Sigmoid colon (tissue), 7 donors: ENCODE results near the gene VAMP8. TPM values are rescaled to one million over a fixed set of nuclear protein-coding genes. Genes with fewer than 3 reads are reported as not detected.

Experiments
- DNase-seq: peaks from one replicate; pipeline ENCODE4 v3.0.0-alpha.2; 2019
- H3K27ac ChIP-seq, 4 donors: fragments of 200-600 bp; sonication (generic); one replicate each; pipeline ENCODE4 v1.5.1; 2016 to 2019; ENCODE audit warnings: mild to moderate bottlenecking in 1 of 4
- H3K27me3 ChIP-seq, 3 donors: fragments of 200-600 bp; sonication (generic); one replicate each; pipeline ENCODE4 v1.5.1; 2019; ENCODE audit warnings: mild to moderate bottlenecking in 1 of 3
- H3K36me3 ChIP-seq, 4 donors: fragments of 200-600 bp; sonication (generic); one replicate each; pipeline ENCODE4 v1.5.1; 2016 to 2019
- H3K4me1 ChIP-seq, 4 donors: fragments of 200-600 bp; sonication (generic); one replicate each; pipeline ENCODE4 v1.5.1; 2017 to 2019
- H3K4me3 ChIP-seq, 4 donors: fragments of 200-600 bp; sonication (generic); one replicate each; pipeline ENCODE4 v1.5.1; 2017 to 2019; ENCODE audit warnings: mild to moderate bottlenecking in 2 of 4, moderate library complexity in 1 of 4
- H3K9me3 ChIP-seq, 4 donors: fragments of 200-600 bp in 3 of 4; sonication (generic) in 3 of 4; one replicate each; pipeline versions ENCODE4 v1.5.1 to v1.6.1; 2013 to 2019
- EP300 ChIP-seq, 4 donors: sonication (generic); formaldehyde crosslinking; IDR thresholded peaks; one replicate each; pipeline ENCODE4 v1.6.1; 2017; ENCODE audit warnings: antibody characterized with exemption in 4 of 4
- POLR2A ChIP-seq, 2 donors: fragments of 450-650 bp; IDR thresholded peaks; one replicate each; pipeline ENCODE4 v1.6.1; 2016; ENCODE audit warnings: antibody characterized with exemption in 2 of 2, mild to moderate bottlenecking in 2 of 2, moderate library complexity in 2 of 2
- POLR2AphosphoS5 ChIP-seq, 4 donors: sonication (generic); formaldehyde crosslinking; IDR thresholded peaks; one replicate each; pipeline ENCODE4 v1.6.1; 2017; ENCODE audit warnings: antibody characterized with exemption in 4 of 4
- WGBS, 2 donors: extraction: QIAGEN DNeasy Blood & Tissue Kit; methylation state at CpG; one replicate each; pipeline ENCODE4 v1.1.7; 2013; 5-methylcytosine and 5-hydroxymethylcytosine counted together
- intact Hi-C: fragments of 100-400 bp; cut with DNase I; formaldehyde crosslinking; loops from one replicate; pipeline ENCODE4 v1.15.1; 2023
- polyA plus RNA-seq, 3 donors: library from polyadenylated mRNA; stranded (reverse); fragments of 200-250 nt; gene quantifications; one replicate each; pipeline ENCODE4 v1.2.3, GENCODE V29; 2013
- total RNA-seq, 4 donors: library from RNA; depleted of rRNA; stranded (reverse); fragments of >200 nt; gene quantifications; one replicate each; pipeline ENCODE4 v1.1.0, GENCODE V29; 2016
- TF ChIP-seq, protein P1 (sequence below), 4 experiments: fragments of 450-650 bp in 3 of 4; fragments of 200-600 bp in 1 of 4; IDR thresholded peaks; one replicate each; pipeline ENCODE4 v1.5.1; 2016 to 2019; ENCODE audit warnings: antibody characterized with exemption in 4 of 4, mild to moderate bottlenecking in 3 of 4, moderate library complexity in 2 of 4
- donor health status: healthy with polysubstance abuse.
- donor health status: Bipolar disorder and iron deficiency.
- donor health status: healthy.

VAMP8 gene
- total and polyA plus RNA-seq, 7 donors, result 1.9 to 941 (median 33.3) TPM

DNA sequence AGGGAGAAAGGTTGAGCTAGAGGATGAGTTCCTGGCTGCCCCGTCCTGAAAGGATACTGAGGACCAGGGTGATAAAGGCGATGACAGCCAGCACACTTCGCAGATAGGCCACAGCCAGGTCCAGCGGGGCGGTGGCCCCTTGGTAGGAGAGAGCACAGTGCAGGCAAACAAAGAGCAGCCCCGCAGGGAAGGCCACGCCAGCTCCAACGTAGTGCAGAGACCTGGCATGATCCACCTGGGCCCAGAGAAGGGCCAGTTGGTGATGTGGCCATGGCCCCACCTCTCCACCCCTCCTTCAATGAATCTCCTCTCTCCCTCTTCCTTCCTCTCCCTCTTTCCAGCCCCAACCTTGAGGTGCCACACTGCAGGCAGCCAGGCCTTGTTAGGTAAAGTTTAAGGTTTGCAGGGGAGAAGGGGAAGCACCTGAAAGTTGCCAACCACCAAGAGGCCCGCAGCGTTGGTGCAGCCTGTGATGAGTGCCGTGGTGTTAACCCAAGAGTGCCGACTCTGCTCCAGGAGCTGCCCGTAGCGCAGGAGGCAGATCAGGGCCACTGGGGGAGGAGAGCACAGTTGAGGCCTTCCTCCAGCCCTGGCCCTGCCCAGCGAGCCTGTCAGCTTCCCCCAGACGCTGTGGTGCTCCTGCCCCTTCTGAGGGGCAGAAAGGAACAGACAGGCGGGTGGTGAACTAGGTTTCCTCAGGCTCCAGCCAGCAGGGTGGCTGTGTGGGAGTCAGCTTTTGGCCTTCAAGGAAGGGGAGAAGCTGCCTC lies 22.3 kb downstream of the VAMP8 start:
- TF ChIP-seq POLR2AphosphoS5 (IDR thresholded peaks at IDR 0.05) (no peak), POLR2A (IDR thresholded peaks at IDR 0.05) (no peak), EP300 (IDR thresholded peaks at IDR 0.05) (no peak)
- TF ChIP-seq, protein P1, sequence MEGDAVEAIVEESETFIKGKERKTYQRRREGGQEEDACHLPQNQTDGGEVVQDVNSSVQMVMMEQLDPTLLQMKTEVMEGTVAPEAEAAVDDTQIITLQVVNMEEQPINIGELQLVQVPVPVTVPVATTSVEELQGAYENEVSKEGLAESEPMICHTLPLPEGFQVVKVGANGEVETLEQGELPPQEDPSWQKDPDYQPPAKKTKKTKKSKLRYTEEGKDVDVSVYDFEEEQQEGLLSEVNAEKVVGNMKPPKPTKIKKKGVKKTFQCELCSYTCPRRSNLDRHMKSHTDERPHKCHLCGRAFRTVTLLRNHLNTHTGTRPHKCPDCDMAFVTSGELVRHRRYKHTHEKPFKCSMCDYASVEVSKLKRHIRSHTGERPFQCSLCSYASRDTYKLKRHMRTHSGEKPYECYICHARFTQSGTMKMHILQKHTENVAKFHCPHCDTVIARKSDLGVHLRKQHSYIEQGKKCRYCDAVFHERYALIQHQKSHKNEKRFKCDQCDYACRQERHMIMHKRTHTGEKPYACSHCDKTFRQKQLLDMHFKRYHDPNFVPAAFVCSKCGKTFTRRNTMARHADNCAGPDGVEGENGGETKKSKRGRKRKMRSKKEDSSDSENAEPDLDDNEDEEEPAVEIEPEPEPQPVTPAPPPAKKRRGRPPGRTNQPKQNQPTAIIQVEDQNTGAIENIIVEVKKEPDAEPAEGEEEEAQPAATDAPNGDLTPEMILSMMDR (IDR thresholded peaks at IDR 0.05), result no peak
- Histone ChIP-seq H3K9me3 (no peaks in the 10 kb centered on the region), H3K4me1 (peaks cover 0 to 53% (median 44%) of the 10 kb centered on the region in 4 donors), H3K36me3 (peaks cover 5 to 41% (median 14%) of the 10 kb centered on the region in 4 donors), H3K27me3 (no peaks in the 10 kb centered on the region), H3K4me3 (no peak overlapping the region), H3K27ac (no peak overlapping the region)
- 74 to 78% methylated on average over 17 of the region's 17 CpGs for WGBS, 2 donors
- intact Hi-C loops, result loop anchor here (5.0 kb wide), 1 partner anchor 37 kb away; the partner anchor contains the start of gene GGCX
- DNase-seq, result no peak

DNA sequence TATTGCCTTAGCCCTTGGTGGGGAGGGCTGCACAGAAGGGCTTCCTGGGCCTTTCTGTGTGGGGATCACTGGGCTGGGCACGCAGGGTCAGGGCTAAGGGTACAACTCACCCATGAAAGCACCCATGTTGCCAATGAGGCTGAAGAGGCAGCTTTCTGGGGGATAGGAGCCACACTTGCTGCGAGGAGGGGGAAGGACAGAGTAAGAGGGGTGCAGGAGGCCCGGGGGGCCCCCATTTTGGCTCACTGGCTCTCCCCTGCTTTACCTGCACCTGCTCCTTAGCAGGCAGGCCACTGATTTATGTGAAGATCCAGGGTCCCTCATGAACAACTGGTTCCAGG lies 22.8 kb downstream of the VAMP8 start:
- no peak for DNase-seq

DNA sequence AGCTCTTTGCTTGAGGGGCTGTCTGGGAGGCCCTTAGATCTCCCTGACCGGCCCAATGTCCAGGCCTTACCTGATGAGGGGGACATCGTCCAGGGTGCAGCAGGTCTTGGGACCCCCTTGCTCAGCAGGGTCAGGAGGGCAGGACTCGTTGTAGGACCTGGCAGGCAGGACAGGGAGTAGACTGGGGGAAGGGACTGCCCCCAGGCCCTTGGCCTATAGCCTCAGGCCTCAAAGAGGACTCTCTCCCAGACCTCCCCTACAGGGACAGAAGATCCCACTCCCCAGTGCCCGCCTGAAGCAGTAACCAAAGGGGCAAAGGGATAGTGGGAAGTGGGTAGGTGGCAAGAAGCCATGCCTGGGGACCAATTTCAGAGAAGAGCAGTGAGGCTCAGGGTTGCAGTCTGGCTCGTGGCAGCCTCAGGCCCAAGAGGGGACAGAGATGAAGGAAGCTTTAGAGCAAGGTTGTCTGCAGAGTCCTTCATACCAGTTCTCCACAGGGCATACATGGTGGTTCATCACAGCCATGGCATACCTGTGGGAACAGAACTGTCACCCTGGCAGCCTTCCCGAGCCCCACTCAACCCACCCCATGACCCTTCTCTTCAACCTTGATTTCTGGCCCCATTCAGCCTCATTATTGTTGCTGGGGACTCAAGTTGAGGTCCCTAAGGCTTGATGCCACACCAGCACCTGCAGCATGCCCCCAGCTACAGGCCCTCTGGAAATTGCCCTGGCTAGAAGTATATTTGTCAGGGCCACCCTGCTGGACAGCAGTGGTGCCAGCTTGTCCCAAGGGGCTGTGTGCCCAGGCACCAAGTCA lies 23.8 kb downstream of the VAMP8 start:
- H3K27ac ChIP-seq, result peak overlapping the region; percentile 86 to 97 (median 92)
- H3K36me3 ChIP-seq, result peaks cover 5 to 41% (median 14%) of the 10 kb centered on the region in 4 donors
- H3K4me3 ChIP-seq, result peak overlapping the region; percentile 69 to 85 (median 77)
- H3K4me1 ChIP-seq, result peaks cover 0 to 61% (median 50%) of the 10 kb centered on the region in 4 donors
- no peaks in the 10 kb centered on the region for H3K27me3 ChIP-seq
- 87 to 88% methylated on average over 6 of the region's 6 CpGs for WGBS, 2 donors
- H3K9me3 ChIP-seq, result no peaks in the 10 kb centered on the region
- intact Hi-C loops, result loop anchor here (5.0 kb wide), 1 partner anchor 39 kb away; the partner anchor contains the start of gene GGCX
- no peak for DNase-seq
- no peak for TF ChIP-seq POLR2AphosphoS5 (IDR thresholded peaks at IDR 0.05)
- TF ChIP-seq EP300 (IDR thresholded peaks at IDR 0.05), result no peak
- TF ChIP-seq, protein P1 (IDR thresholded peaks at IDR 0.05), result no peak
- no peak for TF ChIP-seq POLR2A (IDR thresholded peaks at IDR 0.05)

More for the DNA sequence above, 22.8 kb downstream of the VAMP8 start:
- Histone ChIP-seq H3K36me3 (peaks cover 5 to 41% (median 14%) of the 10 kb centered on the region in 4 donors), H3K4me3 (no peak overlapping the region), H3K27me3 (no peaks in the 10 kb centered on the region), H3K27ac (no peak overlapping the region), H3K4me1 (peaks cover 0 to 53% (median 43%) of the 10 kb centered on the region in 4 donors), H3K9me3 (no peaks in the 10 kb centered on the region)
- WGBS, 2 donors, result 81 to 82% methylated on average over 3 of the region's 3 CpGs
- intact Hi-C loops, result loop anchor here (5.0 kb wide), 1 partner anchor 38 kb away; the partner anchor contains the start of gene GGCX
- no peak for TF ChIP-seq POLR2AphosphoS5 (IDR thresholded peaks at IDR 0.05)
- TF ChIP-seq POLR2A (IDR thresholded peaks at IDR 0.05), result no peak
- TF ChIP-seq, protein P1 (IDR thresholded peaks at IDR 0.05), result no peak
- no peak for TF ChIP-seq EP300 (IDR thresholded peaks at IDR 0.05)

DNA sequence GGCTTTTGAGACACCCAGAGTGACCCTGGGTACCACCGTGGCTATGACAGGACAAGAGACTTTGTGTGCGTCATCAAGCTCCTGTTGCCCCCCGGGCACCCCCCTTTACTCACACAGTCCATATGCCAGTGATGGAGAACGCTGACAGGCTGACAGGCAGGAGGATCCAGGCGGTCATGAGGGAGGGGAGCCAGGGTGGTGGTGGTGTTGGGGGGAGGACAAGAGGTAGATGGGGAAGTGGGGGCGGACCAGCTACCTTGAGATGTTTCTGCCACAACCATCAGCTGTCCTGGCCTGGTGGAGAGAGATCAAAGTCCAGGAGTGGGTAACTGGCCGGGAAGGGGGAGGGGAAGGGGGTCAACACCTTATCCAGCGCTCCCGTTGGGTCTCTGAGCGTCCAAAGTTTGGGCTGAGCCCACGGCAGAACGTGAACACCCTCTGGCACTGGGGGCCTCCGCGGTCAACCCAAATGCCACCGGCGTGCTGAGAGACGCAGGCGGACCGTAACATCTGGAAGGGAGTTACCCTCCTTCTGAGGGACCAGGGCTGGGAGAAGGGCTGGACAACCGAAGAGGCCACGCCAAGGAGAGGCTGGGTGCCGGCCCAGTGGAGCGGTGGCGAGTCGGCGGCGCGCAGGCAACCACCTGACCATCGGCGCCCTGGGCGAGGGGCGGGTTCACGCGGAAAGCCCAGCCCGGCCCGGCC lies 24.5 kb downstream of the VAMP8 start:
- TF ChIP-seq POLR2AphosphoS5 (IDR thresholded peaks at IDR 0.05) (peak in 1 of 4 donors; percentile 3), EP300 (IDR thresholded peaks at IDR 0.05) (no peak), POLR2A (IDR thresholded peaks at IDR 0.05) (no peak)
- TF ChIP-seq, protein P1 (IDR thresholded peaks at IDR 0.05), result no peak
- peak overlapping the region; percentile 86 to 97 (median 92) for H3K27ac ChIP-seq
- no peaks in the 10 kb centered on the region for H3K9me3 ChIP-seq
- WGBS, 2 donors, result 6 to 10% methylated on average over 36 of the region's 36 CpGs
- no peaks in the 10 kb centered on the region for H3K27me3 ChIP-seq
- peaks cover 0 to 55% (median 46%) of the 10 kb centered on the region in 4 donors for H3K4me1 ChIP-seq
- intact Hi-C loops, result loop anchor here (2.0 to 5.0 kb wide), 2 partner anchors 40 to 181 kb away; partner anchors contain the start of gene GGCX
- DNase-seq, result peak; percentile 89
- H3K36me3 ChIP-seq, result peaks cover 5 to 44% (median 14%) of the 10 kb centered on the region in 4 donors
- peak overlapping the region; percentile 69 to 85 (median 77) for H3K4me3 ChIP-seq
